Neural cell (in vitro differentiated cells): Measurements from ENCODE around the gene BNIP3.

Experiments used
- CTCF ChIP-seq: fragments of 450-650 bp; IDR thresholded peaks from 2 replicates; pipeline ENCODE4 v1.5.1; 2014; ENCODE audit warnings: antibody characterized with exemption, mild to moderate bottlenecking, moderate library complexity; ENCODE audit not compliant: poor library complexity, severe bottlenecking
- EP300 ChIP-seq: fragments of 450-650 bp; conservative IDR thresholded peaks from 2 replicates; pipeline ENCODE4 v1.6.1; 2014; ENCODE audit warnings: antibody characterized with exemption, mild to moderate bottlenecking, moderate library complexity; ENCODE audit not compliant: poor library complexity, severe bottlenecking
- EZH2 ChIP-seq: fragments of 200-600, 300-800 bp; shearing (Covaris generic), sonication (generic); IDR thresholded peaks from 2 replicates; pipeline ENCODE4 v1.6.1; 2014; ENCODE audit warnings: antibody characterized with exemption, low read length, borderline replicate concordance, mild to moderate bottlenecking; ENCODE audit not compliant: insufficient read depth, poor library complexity, severe bottlenecking
- SMC3 ChIP-seq: fragments of 450-650 bp; conservative IDR thresholded peaks from 2 replicates; pipeline ENCODE4 v1.6.1; 2014; ENCODE audit warnings: antibody characterized with exemption, mild to moderate bottlenecking, moderate library complexity; ENCODE audit not compliant: poor library complexity

- TF ChIP-seq CTCF (no peak), SMC3 (no peak), EP300 (no peak), EZH2 (no peak)
Observed at GRCh38 chr10:131983780-131984179, 2.1 kb upstream of the BNIP3 start.
